Nephron progenitor cell (in vitro differentiated cells): ENCODE measurements around the gene CPNE2.

Experiments used
- DNase-seq: peaks from one replicate; pipeline ENCODE4 v3.0.0; 2021
- H3K27ac Mint-ChIP-seq: 2 replicates; pipeline ENCODE4 v1.8.0; 2021; ENCODE audit warnings: mild to moderate bottlenecking, moderate library complexity, mixed read lengths
- H3K27me3 Mint-ChIP-seq: 2 replicates; pipeline ENCODE4 v1.8.0; 2021; ENCODE audit warnings: mild to moderate bottlenecking, low read depth, mixed read lengths; ENCODE audit not compliant: poor library complexity
- H3K36me3 Mint-ChIP-seq: 2 replicates; pipeline ENCODE4 v1.8.0; 2021; ENCODE audit warnings: low read depth, mixed read lengths
- H3K4me1 Mint-ChIP-seq: 2 replicates; pipeline ENCODE4 v1.8.0; 2021; ENCODE audit warnings: mixed read lengths
- H3K4me3 Mint-ChIP-seq: 2 replicates; pipeline ENCODE4 v1.8.0; 2021; ENCODE audit warnings: mild to moderate bottlenecking, moderate library complexity, mixed read lengths
- H3K9me3 Mint-ChIP-seq: 2 replicates; pipeline ENCODE4 v1.8.0; 2021; ENCODE audit warnings: mild to moderate bottlenecking, moderate library complexity, mixed read lengths
- CTCF ChIP-seq: fragments of 200-600 bp; sonication (generic); IDR thresholded peaks from 2 replicates; pipeline ENCODE4 v1.5.0; 2021; ENCODE audit warnings: antibody characterized with exemption

The CPNE2 gene

DNA sequence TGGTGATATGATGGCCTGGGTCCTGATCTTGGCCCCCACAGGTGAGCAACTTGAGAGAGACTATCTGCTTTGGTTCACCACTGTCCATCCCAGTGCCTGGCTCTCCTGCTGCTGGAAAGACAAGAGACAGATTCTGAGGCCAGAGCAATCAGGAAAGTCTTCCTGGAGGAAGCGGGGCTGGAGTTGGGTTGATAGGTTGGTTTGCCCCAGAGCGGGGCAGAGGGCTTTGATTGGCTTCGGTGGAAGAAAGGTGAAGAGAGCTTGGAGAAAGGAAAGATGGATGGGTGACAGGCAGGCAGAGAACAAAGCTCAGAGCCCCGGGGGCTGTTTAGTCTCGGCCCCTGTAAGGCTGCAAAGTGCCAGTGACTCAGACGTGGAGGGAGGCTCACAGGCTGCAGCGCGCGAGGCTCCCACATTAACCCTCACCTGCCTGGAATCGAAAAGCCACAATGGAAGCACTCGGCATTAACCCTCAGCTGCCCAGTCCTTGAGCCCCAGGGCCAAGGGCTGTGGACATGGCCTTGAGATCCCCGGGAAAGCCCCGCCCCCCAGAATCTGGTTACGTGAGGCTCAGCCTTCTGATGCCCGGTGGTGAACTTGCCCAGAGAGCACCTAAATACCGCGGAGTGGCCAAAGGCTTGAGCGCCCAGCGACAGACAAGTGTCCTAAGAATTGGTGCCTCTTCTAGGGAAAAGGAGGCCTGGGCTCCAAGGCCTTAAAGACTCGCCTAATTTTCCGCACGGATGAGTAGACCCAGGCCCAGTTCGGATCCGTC lies 996 bp upstream of the CPNE2 start:
- Mint-ChIP-seq H3K4me1 (peaks cover 29% of the 10 kb centered on the region), H3K27me3 (peaks cover 39% of the 10 kb centered on the region), H3K9me3 (no peaks in the 10 kb centered on the region), H3K36me3 (no peaks in the 10 kb centered on the region), H3K27ac (no peak overlapping the region), H3K4me3 (peak overlapping the region; percentile 85)
- DNase-seq: peak; percentile 62
- TF ChIP-seq CTCF: no peak

DNA sequence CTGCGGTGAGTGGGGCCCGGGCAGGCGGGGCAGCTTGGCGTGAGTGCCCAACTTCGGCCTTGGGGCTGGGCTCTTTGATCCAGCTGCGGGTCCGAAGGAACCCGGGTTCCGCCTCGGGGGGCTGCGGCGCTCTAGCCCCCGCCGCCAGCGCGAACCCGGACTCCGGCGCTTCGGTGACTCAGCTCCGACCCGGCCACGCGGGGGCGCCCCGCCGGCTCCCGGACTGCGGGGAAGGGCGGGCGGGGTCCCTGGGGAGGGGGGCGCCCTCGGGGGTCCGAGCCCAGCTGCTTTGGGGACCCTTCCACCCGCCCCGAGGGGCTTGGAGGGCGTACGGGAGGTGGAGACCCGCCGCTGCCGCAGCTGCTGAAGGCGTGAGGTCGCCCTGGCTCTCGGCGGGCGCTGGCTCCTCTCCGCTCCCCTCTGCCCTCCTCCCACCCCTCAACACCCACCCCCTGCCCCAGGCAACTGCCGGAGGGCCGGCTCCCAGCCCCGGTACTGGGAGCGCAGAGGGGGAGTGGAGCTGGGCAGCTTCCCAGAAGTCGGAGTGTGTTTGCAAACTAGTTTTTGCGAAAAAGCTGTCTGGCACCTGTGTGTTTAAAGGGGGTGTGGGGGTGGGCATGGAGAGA lies 516 bp downstream of the CPNE2 start:
- Mint-ChIP-seq H3K4me1 (peaks cover 34% of the 10 kb centered on the region), H3K27ac (no peak overlapping the region), H3K36me3 (no peaks in the 10 kb centered on the region), H3K27me3 (peaks cover 28% of the 10 kb centered on the region), H3K4me3 (peak overlapping the region; percentile 86), H3K9me3 (no peaks in the 10 kb centered on the region)
- peak; percentile 52 for TF ChIP-seq CTCF
- peak; percentile 60 for DNase-seq

- Mint-ChIP-seq H3K27ac (peak overlapping the region; percentile 54), H3K27me3 (peaks cover 26% of the 10 kb centered on the region)
These were observed 1.5 kb downstream of the CPNE2 start for GRCh38 chr16:57093666-57094564.

GRCh38 chr16:57094911-57095310 lies 2.5 kb downstream of the CPNE2 start:
- H3K36me3 Mint-ChIP-seq: no peaks in the 10 kb centered on the region
- H3K9me3 Mint-ChIP-seq: no peaks in the 10 kb centered on the region
- H3K4me1 Mint-ChIP-seq: peaks cover 40% of the 10 kb centered on the region
- peak overlapping the region; percentile 11 for H3K4me3 Mint-ChIP-seq
- peaks cover 26% of the 10 kb centered on the region for H3K27me3 Mint-ChIP-seq
- DNase-seq: no peak
- no peak for TF ChIP-seq CTCF
- H3K27ac Mint-ChIP-seq: no peak overlapping the region

More at GRCh38 chr16:57093666-57094564, 1.5 kb downstream of the CPNE2 start:
- DNase-seq: no peak
- no peaks in the 10 kb centered on the region for H3K36me3 Mint-ChIP-seq
- H3K4me3 Mint-ChIP-seq: peak overlapping the region; percentile 86
- no peaks in the 10 kb centered on the region for H3K9me3 Mint-ChIP-seq
- TF ChIP-seq CTCF: no peak
- peaks cover 44% of the 10 kb centered on the region for H3K4me1 Mint-ChIP-seq

DNA sequence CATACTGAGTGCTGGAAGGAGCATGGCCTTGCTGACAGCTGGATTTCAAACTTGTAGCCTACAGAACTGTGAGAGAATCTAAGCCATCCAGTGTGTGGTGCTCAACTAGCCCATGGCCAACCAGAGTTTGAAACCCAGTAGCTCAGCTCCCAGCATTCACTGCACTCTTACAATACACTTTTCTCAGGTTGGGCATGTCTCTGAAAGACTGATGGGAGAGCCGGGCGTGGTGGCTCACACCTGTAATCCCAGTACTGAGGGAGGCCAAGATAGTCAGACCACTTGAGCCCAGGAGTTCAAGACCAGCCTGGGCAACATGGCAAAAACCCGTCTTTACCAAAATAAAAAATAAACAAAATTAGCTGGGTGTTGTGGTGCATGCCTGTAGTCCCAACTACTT lies 3.8 kb downstream of the CPNE2 start:
- H3K36me3 Mint-ChIP-seq: no peaks in the 10 kb centered on the region
- no peaks in the 10 kb centered on the region for H3K9me3 Mint-ChIP-seq
- no peak overlapping the region for H3K4me3 Mint-ChIP-seq
- no peak for DNase-seq
- peaks cover 37% of the 10 kb centered on the region for H3K4me1 Mint-ChIP-seq
- TF ChIP-seq CTCF: no peak
- peaks cover 26% of the 10 kb centered on the region for H3K27me3 Mint-ChIP-seq
- H3K27ac Mint-ChIP-seq: no peak overlapping the region
